HG03025 (cell line): ENCODE results near the gene AARS2.
A peak's percentile ranks its signal among the peaks of the same experiment; 100 is the strongest.

Source experiments
- ATAC-seq: cut with Tn5 transposase; IDR thresholded peaks from one replicate; pipeline ENCODE4 v1.9.1; 2021; ENCODE audit warnings: mild to moderate bottlenecking, moderate library complexity; ENCODE audit not compliant: unreplicated experiment, low FRiP score

Gene AARS2

DNA sequence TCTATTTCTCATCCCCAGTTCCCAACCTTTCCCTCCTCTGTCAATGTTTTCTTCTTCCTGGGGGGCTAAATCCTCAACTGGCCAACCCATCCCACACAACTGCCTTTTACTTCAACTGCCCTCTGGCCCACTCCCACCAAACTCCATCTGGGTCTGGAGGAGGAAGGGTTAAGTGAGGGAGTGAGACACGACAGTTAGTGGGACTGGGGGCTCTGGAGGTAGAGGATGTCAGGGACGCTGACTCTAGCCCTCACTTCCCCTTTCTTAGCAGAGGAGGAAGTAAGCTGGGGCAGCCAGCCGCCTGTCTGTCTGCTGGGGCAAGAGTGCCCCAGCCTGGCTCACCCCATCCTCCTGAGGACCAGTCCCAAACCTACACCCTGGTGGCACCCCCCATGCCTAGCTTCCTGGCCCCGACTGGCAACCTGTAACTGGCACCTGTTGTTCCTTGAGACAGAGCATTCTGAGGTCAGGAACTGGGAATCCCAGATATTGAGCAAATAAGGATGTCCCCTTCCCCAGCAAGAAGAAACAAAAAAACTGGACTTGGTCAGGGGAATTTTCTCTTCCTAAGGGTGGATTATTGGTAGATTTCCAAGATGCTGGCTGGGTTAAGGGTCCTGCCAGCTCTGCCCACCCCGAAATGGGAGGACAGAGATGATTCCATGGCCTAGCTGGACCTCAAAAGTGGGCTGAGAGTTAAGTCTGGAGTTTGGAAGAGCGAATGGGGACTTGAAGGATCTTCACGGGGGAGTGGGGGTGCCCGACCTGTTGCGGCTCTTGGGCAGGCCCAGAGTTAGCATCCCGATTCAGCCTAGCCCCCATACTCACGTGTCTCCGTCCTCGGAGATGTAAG is 48.8 kb downstream of the AARS2 start:
- ATAC-seq, result no peak

DNA sequence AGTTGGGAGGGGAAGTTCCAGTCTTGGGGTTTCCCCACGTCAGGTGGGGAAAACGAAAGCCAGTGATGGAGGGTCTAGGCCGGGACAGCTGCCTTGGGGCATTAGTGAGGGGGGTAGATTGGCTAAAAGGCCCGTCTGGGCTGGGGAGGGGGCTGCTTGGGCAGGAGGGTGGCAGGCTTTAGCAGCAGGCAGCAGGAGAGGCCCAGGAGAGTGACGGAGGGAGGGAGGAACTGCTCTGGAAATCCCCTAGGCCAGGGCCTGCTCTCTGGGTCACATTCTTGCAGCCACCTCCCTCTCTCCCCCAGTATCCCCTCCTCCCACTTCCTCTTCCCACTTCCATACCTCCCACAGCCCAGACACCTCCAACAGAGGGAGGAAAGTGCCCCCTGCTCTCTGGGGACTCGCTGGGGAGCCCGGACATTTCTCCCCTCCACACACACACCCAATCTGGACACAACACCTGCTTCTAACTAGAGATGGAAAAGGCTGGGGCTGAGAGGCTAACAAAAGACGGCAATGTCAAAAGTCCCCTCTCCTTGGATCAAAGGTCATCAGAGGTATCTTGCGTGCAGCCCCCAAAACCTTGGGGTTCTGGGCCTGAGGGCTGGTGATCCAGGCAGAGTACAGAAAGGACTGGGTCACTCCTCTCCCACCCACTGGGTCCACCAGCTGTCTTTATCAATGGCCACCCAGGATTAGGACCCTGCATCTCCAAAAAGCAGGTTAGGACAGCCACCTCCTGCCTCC is 49.6 kb downstream of the AARS2 start:
- ATAC-seq, result no peak

DNA sequence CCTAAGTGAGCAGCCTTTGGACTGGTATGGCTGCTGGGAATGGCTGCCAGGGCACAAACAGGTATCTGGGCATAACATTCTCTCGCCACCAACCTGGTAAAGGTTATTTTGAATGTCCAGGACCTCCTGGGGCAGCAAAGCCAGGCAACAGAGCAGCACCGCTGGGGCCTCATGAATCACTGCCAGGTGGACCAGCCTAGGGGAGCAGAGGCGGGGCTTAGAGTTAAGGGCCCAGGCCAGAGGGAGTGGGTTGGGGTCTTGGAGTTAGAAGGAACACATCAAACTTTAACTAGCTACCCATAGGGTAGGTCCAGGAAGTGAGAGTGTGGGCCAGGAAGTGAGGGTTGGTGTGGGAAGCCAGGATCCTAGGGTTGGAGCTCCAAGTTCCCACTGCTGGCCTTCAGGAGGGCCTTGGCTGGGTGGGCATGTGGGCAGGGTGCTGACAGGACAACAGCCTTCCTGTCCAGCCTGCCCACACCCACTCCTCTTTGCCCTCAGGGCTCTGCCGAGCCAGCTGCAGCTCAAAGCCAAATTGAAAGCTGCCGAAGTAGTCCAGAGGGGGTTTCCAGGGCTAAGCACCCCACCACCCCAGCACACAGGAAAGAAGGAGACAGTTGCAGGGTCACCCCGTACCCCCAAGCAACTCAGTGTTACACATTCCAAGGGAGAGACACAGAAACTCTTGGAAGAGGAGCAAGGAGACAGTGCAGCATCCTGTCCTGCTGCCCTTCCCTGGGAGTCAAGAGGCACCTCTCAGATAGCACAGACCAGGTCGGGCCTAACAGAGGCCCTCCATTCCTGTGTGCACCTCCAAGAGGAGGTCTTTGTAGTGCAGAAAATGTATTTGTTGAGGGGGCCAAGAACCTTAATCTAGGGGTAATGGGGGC is 50.4 kb downstream of the AARS2 start:
- ATAC-seq, result no peak

DNA sequence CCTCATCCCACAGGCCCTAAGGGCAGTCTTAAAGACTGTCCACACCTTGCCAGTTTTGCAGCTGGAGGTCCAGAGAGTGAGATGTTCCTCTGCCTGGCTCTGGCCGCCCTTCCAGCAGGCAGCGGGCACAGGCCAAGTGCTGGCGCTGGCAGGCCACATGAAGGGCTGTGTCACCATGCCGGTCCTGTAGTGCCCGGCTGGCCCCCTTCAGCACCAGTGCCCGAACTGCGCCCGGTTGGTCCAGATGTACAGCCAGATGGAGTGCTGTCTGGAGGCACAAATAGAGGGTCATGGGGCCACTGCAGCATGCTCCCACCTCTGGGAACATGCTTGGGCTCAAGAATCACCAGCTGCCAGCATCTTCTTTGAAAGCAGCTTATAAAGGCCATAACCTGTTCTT is 51.6 kb downstream of the AARS2 start:
- ATAC-seq, result no peak

DNA sequence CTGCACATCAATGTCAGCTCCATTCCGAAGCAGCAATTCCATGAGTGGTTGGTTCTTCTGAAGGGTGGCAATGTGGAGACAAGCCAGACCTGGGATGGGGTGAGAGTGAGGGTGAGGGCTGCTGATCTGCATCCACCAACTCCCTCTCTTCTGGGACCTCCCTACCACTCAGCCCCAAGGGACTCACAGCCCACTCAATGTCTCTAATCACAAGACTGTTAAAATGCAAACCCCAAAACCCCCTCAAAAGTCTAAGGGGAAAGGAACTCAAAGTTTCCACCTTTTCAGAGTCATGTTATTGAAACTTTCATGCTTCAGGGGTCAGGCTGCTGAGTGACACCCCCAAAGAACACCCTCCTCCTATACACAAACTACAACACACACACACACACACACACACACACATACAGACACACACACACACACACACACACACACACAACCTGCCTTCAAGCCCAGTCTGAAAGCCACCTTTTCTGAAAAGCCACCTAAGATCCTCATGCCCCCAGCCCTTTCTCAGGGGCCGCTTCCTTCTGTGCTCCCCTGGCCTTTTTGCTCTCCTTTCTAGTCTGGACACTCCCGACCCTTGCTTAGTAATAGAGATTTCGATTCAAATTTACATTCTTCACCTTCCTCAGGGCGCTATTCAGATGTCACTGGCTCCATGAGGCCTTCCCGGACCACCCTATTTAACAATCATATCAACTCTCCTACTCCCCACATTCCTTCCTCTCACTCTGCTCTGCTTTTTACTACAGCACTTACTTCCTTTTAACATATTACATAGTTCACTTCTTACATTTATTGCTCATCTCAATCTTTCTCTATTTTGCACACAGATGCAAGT is 52.5 kb downstream of the AARS2 start:
- no peak for ATAC-seq

DNA sequence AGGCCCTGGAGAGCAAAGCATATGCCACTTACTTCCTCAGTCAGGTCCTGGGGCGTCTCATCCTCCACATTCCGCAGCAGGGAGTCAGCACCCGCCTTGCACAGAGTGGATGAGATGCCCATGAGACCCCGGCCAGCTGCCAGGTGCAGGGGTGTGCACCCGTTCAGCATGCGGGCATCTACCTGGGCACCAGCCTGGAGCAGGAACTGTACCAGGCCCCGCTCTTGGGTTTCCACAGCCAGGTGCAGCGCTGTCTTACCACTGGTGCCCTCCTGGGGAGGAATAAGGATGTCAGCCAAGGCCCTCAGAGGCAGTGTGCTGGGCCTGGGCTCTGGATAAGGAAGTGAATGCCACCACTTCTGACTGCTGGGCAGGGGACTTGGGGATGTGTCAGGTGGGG is 53.1 kb downstream of the AARS2 start:
- ATAC-seq, result no peak

DNA sequence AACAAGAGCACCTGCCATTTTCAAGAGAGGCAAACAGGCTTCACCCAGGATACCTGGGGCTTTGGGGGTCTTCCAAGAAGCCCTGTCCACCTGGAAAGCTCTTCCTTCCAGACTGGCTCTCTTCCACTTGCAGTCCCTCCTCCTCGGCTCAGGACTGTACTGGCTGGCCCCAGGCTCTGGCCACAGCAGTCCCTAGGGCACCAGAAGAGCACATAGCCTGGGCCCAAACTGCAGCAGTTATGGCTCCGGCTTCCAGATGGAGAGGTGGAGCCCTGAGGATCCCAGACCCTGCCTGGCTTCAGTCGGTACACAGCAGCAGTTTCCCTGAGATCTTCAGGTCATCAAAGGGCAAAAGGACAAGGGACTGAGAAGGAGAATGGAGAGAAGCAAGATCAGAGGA is 54.2 kb downstream of the AARS2 start:
- ATAC-seq, result no peak

DNA sequence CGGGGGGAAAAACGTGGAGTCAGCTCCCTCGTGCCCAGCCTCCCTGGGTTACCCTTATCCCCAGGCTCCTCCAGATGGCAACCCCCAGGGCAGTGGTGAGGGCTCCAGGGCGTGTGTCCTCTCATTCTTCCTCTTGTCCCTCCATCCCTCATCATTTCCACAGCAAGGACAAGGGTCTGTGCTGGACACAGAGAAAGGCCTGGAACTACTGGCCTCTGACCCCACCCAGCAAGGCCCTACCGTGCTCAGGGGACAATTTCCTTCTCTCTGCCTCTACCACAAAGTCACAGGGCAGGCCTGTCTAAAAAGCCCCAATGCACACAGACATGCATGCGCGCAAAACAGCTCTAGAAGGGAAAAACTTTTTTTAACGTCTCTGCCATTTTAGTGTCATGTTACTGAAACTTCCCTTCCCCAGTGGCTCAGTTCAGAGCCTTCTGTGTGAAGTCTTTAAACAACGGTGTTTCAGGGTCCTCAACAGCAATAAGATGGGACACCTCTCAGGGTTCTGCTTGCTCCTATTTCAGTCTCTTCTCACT is 54.8 kb downstream of the AARS2 start:
- no peak for ATAC-seq

DNA sequence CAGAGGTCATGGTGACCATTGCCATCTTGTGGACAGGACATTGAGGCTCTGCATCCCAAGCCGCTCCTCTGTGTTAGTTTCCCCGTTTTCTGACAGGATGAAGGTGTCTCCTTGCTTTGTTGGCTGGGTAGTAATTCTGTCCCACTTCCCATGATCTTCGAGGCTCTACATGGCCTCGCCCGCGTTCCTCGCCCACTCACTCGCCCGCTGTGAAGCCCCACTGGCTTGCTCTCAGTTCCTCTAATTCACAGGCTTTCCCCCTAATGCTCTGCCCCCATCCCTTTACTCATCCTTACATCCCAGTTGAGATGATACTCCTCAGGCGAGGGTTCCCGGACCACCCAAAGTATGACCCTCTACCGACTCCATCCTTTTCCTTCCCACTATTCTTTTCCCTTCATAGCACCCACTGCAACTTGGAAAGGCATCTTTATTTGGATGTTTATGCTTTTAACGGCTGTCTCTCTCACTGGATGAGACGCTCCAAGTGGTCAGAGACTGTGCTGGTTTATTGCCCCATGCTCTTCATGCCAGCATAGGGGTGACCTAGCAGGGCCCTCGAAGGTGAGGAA is 55.3 kb downstream of the AARS2 start:
- peak; percentile 2 for ATAC-seq

DNA sequence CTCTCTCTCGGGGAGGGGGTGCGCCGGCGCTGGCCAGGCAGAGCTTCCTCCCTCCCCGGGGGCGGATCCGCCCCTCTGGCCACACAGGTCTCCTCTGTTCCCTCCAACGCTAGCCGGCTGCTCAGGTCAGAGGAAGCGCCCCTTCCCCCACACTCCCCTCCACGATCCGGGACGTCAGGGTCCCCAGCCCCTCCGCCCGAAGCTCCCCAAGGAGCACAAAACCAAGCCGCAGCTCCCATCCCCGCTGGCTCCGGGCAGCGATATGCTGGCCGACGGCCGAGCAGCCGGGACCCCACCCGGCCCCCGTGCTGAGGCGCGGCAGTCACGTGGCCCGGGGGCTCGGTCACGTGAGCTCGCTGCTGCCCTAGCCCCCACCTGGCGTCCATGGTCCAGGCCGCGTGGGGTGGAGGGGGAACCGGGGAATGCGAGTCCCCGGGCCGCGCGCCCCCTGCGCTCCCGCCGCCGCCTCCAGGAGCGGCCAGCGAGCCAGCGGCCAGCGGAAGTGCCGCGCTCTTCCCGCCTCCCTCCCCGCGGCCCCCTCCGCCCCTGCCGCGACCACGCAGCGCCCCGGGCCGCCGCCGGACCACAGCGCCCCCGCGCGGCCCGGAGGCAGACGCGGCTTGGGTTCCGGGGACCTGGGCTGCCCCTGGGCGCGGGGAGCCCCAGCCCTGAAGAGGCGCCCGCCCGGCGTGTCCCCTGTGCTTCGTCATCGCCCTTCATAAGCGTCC is 56.0 kb downstream of the AARS2 start, which contains the start of gene SLC35B2:
Gene SLC35B2 (minus strand): TSS at position 504 of the 728 bp plus-strand sequence. CDS start 118 bp downstream, at position 386.
- peak; percentile 42 for ATAC-seq

DNA sequence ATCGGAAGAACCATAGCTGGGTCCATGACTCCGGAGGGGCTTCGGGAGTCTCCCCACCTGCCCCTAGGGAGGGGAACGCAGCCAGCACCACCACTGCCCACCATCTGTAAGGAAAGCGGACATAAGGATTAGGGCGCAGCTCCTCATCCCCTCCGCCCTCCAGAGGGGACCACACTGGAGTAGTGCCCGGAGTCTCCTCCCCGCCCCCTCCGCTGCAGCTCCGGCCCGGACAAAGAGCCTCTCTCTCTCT is 56.4 kb downstream of the AARS2 start:
- no peak for ATAC-seq

DNA sequence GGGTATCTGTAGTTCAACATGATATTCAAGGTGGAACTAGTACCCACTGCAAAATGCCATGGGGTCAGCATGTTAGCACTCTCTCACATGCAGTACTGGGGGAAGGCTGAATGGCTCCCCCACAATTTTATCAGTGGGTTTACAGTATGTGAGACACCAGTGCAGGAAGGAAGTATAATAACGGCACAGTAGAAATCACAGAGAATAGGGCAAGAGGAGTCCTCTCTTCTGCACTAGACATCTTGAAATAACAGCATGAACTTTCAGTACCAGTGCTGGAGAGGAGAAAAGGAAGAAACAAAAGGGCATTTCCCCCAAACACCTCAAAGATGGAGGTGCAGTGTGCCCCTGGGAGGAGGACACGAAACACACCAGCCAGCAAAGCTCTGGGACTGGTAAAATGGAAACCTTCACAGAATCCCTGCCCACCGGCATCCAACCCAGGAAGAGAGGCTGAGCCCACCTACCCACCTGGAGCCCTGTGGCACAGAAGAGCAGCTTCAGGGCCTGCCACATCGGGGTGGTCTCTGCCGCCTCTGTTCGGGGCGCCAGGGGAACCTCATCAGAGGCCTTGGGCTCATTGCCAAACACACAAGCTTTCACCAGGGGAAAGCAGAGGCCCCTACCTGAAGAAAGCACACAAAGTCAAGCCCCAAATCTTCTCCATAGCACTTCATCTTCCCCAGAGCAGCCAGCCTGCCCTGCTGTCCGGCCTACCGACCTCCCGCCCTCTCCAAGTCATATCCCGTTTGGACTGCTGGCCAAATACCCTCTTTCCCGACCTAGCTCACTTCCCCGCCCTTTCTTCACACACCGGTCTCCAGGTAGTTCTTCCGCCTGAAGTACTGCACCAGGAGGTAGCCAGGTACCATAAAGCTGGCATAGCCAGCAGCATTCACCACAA is 57.0 kb downstream of the AARS2 start:
- no peak for ATAC-seq

DNA sequence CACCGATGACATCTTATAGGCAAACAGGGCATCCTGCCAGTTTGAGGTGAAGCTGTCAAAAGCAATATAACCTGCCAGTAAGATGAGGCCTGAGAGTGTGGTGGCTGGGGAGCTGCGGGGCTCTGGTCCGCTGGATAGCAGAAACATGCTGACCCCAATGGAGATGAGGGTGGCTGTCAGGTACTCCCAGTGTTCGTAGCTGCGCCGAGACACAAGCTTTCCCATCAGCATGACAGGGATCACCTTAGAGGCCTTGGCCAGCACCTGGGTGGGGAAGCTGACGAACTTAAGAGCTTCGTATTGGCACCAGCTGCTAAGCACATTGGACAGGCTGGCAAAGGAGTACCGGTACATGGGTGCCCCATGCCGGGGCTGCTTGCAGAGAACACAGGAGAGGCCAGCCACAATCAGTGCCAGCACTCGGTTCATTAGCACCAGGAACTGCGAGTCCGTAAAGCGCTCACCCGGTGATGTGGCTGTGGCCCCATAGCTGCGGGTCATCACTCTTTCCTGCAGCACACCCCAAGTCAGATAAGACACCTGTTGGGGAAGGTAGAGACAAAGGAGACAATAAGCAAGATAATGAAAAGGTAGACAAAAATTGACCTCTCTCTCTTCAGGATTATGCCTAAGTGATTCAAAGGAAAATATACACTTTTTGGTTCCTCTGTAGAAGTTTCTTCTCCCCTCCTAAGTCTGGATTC is 57.9 kb downstream of the AARS2 start:
- no peak for ATAC-seq

DNA sequence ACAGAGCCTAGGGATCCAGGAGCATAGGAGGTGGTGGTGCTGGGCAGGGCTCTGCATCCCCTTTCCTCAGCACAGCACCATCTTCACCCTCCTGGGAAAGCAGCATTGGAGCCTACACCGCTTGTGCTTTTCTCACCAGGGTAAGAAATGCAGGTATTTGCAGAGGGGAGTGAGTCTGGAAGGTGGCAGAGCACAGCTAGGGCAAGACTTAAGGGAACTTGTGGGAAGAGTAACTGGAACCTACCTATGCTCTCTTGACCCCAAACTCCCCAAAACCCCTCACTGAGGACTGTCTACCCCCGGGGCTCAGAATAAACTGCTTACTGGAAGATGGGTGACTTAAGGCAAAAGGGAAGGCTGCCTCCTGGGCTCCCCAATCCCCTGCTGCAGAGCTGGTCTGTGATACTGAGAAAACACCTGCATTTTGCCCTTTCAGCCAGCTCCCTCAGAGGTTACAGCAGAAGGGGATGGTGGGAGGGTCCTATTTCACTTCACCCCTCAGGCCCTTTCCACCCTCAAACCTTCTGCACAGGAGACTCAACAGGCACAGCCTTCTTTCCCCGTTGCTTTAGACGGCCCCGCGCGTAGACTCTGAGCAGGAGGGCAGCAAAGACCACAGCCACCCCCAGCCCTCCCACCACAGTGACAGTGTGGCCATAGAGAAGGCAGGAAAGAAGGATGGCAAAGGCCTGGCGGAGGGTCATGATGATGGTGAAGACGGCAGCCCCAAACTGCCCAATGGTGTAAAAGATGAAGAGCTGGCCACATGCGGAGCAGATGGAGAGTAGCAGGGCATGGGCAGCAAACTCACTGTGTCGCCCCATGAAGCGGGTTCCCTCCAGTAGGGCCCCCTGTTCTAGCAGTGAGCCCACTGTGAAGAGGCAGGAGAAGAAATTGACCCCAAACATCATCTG is 58.7 kb downstream of the AARS2 start:
- no peak for ATAC-seq

DNA sequence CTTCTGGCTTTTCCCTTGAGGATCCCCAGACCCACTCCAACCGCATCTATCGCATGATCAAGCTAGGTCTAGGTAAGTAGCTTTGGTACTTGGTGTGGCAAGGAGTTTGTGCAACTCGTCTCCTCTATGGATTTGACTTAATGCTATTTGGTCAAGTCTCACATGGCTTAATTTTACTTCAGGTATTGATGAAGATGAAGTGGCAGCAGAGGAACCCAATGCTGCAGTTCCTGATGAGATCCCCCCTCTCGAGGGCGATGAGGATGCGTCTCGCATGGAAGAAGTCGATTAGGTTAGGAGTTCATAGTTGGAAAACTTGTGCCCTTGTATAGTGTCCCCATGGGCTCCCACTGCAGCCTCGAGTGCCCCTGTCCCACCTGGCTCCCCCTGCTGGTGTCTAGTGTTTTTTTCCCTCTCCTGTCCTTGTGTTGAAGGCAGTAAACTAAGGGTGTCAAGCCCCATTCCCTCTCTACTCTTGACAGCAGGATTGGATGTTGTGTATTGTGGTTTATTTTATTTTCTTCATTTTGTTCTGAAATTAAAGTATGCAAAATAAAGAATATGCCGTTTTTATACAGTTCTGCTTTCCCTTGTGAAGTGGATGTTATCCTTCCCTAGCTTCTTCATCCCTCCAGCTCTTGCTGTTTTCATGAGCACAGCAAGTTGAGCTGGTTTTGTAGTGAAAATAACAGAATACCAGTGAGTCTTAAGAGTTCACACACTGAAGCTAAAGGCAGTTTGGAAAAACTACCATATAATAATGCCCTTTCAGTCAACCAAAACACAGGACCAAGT is 59.6 kb downstream of the AARS2 start:
- ATAC-seq, result no peak
